CD14-positive monocyte (primary cell): ENCODE results near the gene RALGAPB. TPM values are rescaled to one million over a fixed set of nuclear protein-coding genes. Genes with fewer than 3 reads are reported as not detected.

ENCODE experiments used
- DNase-seq, 3 donors: peaks; one replicate each; pipeline ENCODE4 v3.0.0-alpha.2; 2011 to 2022
- H2AFZ ChIP-seq: 2 replicates; pipeline ENCODE4 v1.6.0; 2012; ENCODE audit warnings: mild to moderate bottlenecking, low read depth, low read length, inconsistent platforms; ENCODE audit not compliant: insufficient read depth, poor library complexity, severe bottlenecking
- H3K27ac ChIP-seq, 2 donors: 1 replicate in 1 of 2; 2 replicates in 1 of 2; pipeline ENCODE4 v1.5.1; 2012 to 2013; ENCODE audit warnings: low read length in 2 of 2, control low read depth in 1 of 2, inconsistent platforms in 1 of 2, low read depth in 1 of 2, mild to moderate bottlenecking in 1 of 2
- H3K27me3 ChIP-seq, 2 donors: one replicate each; pipeline versions ENCODE4 v1.6.0 to v1.6.1; 2011 to 2013; ENCODE audit warnings: low read length in 2 of 2; ENCODE audit not compliant: control insufficient read depth in 2 of 2, insufficient read depth in 2 of 2
- H3K36me3 ChIP-seq, 2 donors: replicated peaks in 1 of 2; 1 replicate in 1 of 2; 2 replicates in 1 of 2; pipeline versions ENCODE4 v1.5.1 to v1.6.1; 2012 to 2013; ENCODE audit warnings: low read length in 2 of 2, control low read depth in 1 of 2, inconsistent platforms in 1 of 2, mild to moderate bottlenecking in 1 of 2; ENCODE audit not compliant: insufficient read depth in 2 of 2, control insufficient read depth in 1 of 2
- H3K4me1 ChIP-seq, 2 donors: 1 replicate in 1 of 2; 2 replicates in 1 of 2; pipeline versions ENCODE4 v1.5.1 to v1.6.1; 2012 to 2013; ENCODE audit warnings: low read length in 2 of 2, control low read depth in 1 of 2, inconsistent platforms in 1 of 2, mild to moderate bottlenecking in 1 of 2, moderate library complexity in 1 of 2; ENCODE audit not compliant: insufficient read depth in 2 of 2, control insufficient read depth in 1 of 2
- H3K4me2 ChIP-seq: replicated peaks from 2 replicates; pipeline ENCODE3; 2012; ENCODE audit warnings: low read length, moderate library complexity, mild to moderate bottlenecking; ENCODE audit not compliant: poor library complexity, severe bottlenecking; ENCODE audit errors: extremely low read depth
- H3K4me3 ChIP-seq, 3 experiments: fragments of 200-600 bp in 1 of 3; sonication (generic) in 1 of 3; replicated peaks in 1 of 3; 1 replicate in 2 of 3; 2 replicates in 1 of 3; pipeline ENCODE4 v1.5.1; 2011 to 2013; ENCODE audit warnings: low read length in 3 of 3, mild to moderate bottlenecking in 3 of 3, control low read depth in 2 of 3, low read depth in 2 of 3, inconsistent platforms in 1 of 3, moderate library complexity in 1 of 3
- H3K79me2 ChIP-seq: 2 replicates; pipeline ENCODE4 v1.6.0; 2012; ENCODE audit warnings: mild to moderate bottlenecking, control low read depth, inconsistent platforms, low read length, moderate library complexity; ENCODE audit not compliant: insufficient read depth
- H3K9ac ChIP-seq: 2 replicates; pipeline ENCODE4 v1.6.0; 2017; ENCODE audit warnings: low read length, mild to moderate bottlenecking; ENCODE audit not compliant: insufficient read depth, poor library complexity, severe bottlenecking
- H3K9me3 ChIP-seq, 2 donors: replicated peaks in 1 of 2; 1 replicate in 1 of 2; 2 replicates in 1 of 2; pipeline versions ENCODE4 v1.5.1 to v1.6.1; 2012 to 2013; ENCODE audit warnings: low read length in 2 of 2, control low read depth in 1 of 2; ENCODE audit not compliant: control insufficient read depth in 1 of 2, insufficient read depth in 1 of 2
- H4K20me1 ChIP-seq: 2 replicates; pipeline ENCODE4 v1.6.0; 2012; ENCODE audit warnings: mild to moderate bottlenecking, low read length, control low read depth, moderate library complexity; ENCODE audit not compliant: insufficient read depth
- H3K27ac Mint-ChIP-seq, 7 donors: one replicate each; pipeline ENCODE4 v1.8.0; 2020; ENCODE audit warnings: mild to moderate bottlenecking in 7 of 7, mixed read lengths in 7 of 7, moderate library complexity in 6 of 7, inconsistent platforms in 2 of 7
- H3K27me3 Mint-ChIP-seq, 3 donors: one replicate each; pipeline ENCODE4 v1.8.0; 2021 to 2022; ENCODE audit warnings: low read depth in 3 of 3, mild to moderate bottlenecking in 3 of 3, mixed read lengths in 3 of 3, moderate library complexity in 3 of 3, inconsistent platforms in 1 of 3
- H3K36me3 Mint-ChIP-seq, 2 donors: one replicate each; pipeline ENCODE4 v1.8.0; 2020; ENCODE audit warnings: mixed read lengths in 2 of 2, inconsistent platforms in 1 of 2, mild to moderate bottlenecking in 1 of 2
- H3K4me1 Mint-ChIP-seq: one replicate; pipeline ENCODE4 v1.8.0; 2020; ENCODE audit warnings: mild to moderate bottlenecking, mixed read lengths
- H3K4me3 Mint-ChIP-seq, 2 donors: one replicate each; pipeline ENCODE4 v1.8.0; 2020; ENCODE audit warnings: mild to moderate bottlenecking in 2 of 2, mixed read lengths in 2 of 2, moderate library complexity in 1 of 2
- H3K9me3 Mint-ChIP-seq, 7 donors: one replicate each; pipeline ENCODE4 v1.8.0; 2020 to 2022; ENCODE audit warnings: mixed read lengths in 7 of 7, mild to moderate bottlenecking in 6 of 7, moderate library complexity in 6 of 7, inconsistent platforms in 2 of 7
- WGBS: methylation state at CpG from one replicate; pipeline ENCODE4 v1.1.5; 2013; ENCODE audit warnings: missing lambda C conversion rate; ENCODE audit not compliant: insufficient coverage; 5-methylcytosine and 5-hydroxymethylcytosine counted together
- intact Hi-C, 2 donors: fragments of 100-400 bp; cut with micrococcal nuclease; formaldehyde crosslinking; loops; one replicate each; pipeline versions ENCODE4 v1.15.0 to v1.15.1; 2023
- polyA plus RNA-seq, 3 donors: library from polyadenylated mRNA; depleted of rRNA in 1 of 3; unstranded in 2 of 3; stranded (reverse) in 1 of 3; fragments of 300-500 nt in 2 of 3; fragments of >200 nt in 1 of 3; fragmentation: Illumina TruSeq in 2 of 3; gene quantifications; 1 replicate in 2 of 3; 2 replicates in 1 of 3; pipeline ENCODE4 v1.2.3, GENCODE V29; 2012 to 2021
- TF ChIP-seq, protein P1 (sequence below): fragments of 200-600 bp; IDR thresholded peaks from one replicate; pipeline ENCODE4 v1.8.0; 2022; ENCODE audit warnings: antibody characterized with exemption, mild to moderate bottlenecking

Gene RALGAPB
- polyA plus RNA-seq, 3 donors, result 4.7 to 15.5 (median 6.1) TPM

DNA sequence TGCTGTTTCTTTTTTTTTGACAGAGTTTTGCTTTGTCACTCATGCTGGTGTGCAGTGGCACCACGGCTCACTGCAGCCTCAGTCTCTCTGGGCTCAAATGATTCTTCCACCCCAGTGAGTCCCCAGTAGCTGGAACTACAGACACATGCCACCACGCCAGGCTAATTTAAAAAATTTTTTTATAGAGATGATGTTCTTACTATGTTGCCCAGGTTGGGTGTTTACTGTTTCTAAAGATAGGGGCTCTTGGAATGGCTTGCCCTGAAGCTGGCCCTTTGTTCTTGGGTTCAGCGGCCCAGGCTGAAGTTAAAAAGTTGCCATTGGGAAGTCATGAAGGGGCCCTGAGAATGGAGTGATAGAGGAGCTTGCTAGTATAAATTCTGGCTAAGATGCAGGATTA lies 16.5 kb downstream of the RALGAPB start:
- H3K9ac ChIP-seq, result no peak overlapping the region
- no peaks in the 10 kb centered on the region for H3K9me3 Mint-ChIP-seq
- DNase-seq, result no peak
- H3K4me1 Mint-ChIP-seq, result no peaks in the 10 kb centered on the region
- no peak overlapping the region for H3K27ac ChIP-seq
- peak overlapping the region in 3 of 7 donors; percentile 7 to 42 (median 37) for H3K27ac Mint-ChIP-seq
- H3K27me3 Mint-ChIP-seq, result no peaks in the 10 kb centered on the region
- no peak overlapping the region for H3K4me3 ChIP-seq
- no peaks in the 10 kb centered on the region for H3K4me1 ChIP-seq
- H3K79me2 ChIP-seq, result peaks cover 39% of the 10 kb centered on the region
- peaks cover 80% of the 10 kb centered on the region for H4K20me1 ChIP-seq
- no peak overlapping the region for H3K4me3 Mint-ChIP-seq
- peaks cover 51 to 65% of the 10 kb centered on the region in 2 donors for H3K36me3 Mint-ChIP-seq
- H3K9me3 ChIP-seq, result no peaks in the 10 kb centered on the region
- H3K4me2 ChIP-seq, result no peak overlapping the region
- TF ChIP-seq, protein P1, sequence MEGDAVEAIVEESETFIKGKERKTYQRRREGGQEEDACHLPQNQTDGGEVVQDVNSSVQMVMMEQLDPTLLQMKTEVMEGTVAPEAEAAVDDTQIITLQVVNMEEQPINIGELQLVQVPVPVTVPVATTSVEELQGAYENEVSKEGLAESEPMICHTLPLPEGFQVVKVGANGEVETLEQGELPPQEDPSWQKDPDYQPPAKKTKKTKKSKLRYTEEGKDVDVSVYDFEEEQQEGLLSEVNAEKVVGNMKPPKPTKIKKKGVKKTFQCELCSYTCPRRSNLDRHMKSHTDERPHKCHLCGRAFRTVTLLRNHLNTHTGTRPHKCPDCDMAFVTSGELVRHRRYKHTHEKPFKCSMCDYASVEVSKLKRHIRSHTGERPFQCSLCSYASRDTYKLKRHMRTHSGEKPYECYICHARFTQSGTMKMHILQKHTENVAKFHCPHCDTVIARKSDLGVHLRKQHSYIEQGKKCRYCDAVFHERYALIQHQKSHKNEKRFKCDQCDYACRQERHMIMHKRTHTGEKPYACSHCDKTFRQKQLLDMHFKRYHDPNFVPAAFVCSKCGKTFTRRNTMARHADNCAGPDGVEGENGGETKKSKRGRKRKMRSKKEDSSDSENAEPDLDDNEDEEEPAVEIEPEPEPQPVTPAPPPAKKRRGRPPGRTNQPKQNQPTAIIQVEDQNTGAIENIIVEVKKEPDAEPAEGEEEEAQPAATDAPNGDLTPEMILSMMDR, result no peak
- no peaks in the 10 kb centered on the region for H3K27me3 ChIP-seq
- intact Hi-C loops, result no loop called here
- peaks cover 51 to 66% of the 10 kb centered on the region in 2 donors for H3K36me3 ChIP-seq
- WGBS, result 100% methylated on average over 1 of the region's 3 CpGs
- no peak overlapping the region for H2AFZ ChIP-seq

DNA sequence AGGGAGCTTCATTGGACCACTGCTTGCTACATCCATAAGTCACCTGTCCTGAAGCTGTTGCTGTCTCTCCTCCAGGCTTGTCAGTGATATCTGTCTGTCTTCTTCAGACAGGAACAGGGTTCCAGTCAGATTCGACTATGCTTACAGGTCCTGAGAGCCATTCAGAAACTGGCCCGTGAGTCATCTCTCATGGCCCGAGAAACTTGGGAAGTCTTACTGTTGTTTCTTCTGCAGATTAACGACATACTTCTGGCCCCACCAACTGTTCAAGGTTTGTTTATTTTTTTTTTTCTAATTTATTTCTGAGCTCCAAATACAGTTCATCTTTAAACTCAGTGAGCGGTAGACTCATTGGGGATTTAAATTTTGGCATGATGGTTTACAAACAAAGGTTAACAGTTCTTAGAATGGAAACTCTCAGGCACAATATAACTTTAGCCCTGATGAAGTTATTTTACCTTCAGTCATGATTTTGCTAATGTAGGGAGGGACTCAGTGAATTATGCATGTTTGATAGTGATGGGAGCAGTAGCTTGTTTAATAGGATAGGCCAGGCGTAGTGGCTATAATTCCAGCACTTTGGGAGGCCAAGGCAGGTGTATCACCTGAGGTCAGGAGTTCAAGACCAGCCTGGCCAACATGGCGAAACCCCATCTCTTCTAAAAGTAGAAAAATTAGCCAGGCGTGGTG lies 24.7 kb downstream of the RALGAPB start:
- Histone ChIP-seq H3K4me2 (no peak overlapping the region), H3K27ac (no peak overlapping the region), H2AFZ (no peak overlapping the region), H3K9me3 (no peaks in the 10 kb centered on the region), H3K9ac (no peak overlapping the region), H3K4me1 (no peaks in the 10 kb centered on the region), H3K27me3 (no peaks in the 10 kb centered on the region), H3K79me2 (no peaks in the 10 kb centered on the region), H3K4me3 (no peak overlapping the region), H3K36me3 (peaks cover 94 to 100% of the 10 kb centered on the region in 2 donors), H4K20me1 (peaks cover 20% of the 10 kb centered on the region)
- Mint-ChIP-seq H3K36me3 (peaks cover 73 to 89% of the 10 kb centered on the region in 2 donors), H3K27me3 (no peaks in the 10 kb centered on the region), H3K9me3 (no peaks in the 10 kb centered on the region), H3K27ac (peak overlapping the region in 1 of 7 donors; percentile 31), H3K4me1 (no peaks in the 10 kb centered on the region), H3K4me3 (no peak overlapping the region)
- intact Hi-C loops, result no loop called here
- no peak for DNase-seq
- WGBS, result 93% methylated on average over 3 of the region's 8 CpGs
- TF ChIP-seq, protein P1, result no peak
